NCI-H2227 (cell line): ENCODE results near the gene TNIP1.

Experiments used
- DNase-seq: peaks from one replicate; lab custom pipeline; 2025; ENCODE audit not compliant: unreplicated experiment; lab: John Stamatoyannopoulos, UW

The TNIP1 gene

DNA sequence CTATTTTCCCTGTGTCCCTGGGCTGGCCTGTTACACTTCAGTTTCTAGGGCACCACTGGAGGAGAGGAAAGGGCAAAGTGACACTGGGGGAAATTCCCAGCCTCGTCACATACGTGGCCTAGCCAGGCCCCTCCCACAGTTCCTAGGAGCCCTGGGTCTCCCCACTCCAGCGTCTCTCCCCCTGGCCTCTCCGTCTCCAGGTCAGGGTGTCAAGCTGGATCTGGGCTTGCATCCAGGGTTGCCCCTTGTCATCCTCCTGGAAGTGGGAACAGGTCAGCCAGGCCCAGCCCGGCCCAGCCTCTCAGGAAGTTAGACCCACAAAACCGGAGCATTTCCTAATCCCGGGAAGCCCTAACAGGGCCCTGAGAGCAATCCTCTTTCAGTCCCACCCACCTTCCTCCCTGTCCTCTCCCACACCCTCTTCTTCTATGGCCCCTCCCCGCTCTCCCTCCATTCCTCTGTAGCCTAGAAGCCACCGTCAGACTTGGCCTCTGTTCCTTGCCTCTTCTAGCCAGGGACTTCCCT, 4.7 kb upstream of the TNIP1 start:
- DNase-seq = no peak

DNA sequence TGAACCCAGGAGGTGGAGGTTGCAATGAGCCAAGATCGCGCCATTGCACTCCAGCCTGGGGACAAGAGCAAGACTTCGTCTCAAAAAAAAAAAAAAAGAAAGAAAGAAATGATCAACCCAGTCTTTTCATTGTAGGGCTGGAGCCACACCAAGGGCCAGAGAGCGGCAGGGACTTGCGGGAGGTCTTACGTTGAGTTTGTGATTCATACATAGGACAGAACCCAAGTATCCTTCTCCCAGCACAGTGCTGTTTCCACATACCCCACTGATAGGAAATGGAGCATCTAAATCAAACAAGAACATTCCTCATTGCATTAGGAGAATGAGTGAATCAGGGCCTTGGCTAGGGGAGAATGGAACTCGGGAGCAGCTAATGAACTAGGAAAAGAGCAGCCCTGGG, 3.5 kb upstream of the TNIP1 start:
- no peak for DNase-seq

DNA sequence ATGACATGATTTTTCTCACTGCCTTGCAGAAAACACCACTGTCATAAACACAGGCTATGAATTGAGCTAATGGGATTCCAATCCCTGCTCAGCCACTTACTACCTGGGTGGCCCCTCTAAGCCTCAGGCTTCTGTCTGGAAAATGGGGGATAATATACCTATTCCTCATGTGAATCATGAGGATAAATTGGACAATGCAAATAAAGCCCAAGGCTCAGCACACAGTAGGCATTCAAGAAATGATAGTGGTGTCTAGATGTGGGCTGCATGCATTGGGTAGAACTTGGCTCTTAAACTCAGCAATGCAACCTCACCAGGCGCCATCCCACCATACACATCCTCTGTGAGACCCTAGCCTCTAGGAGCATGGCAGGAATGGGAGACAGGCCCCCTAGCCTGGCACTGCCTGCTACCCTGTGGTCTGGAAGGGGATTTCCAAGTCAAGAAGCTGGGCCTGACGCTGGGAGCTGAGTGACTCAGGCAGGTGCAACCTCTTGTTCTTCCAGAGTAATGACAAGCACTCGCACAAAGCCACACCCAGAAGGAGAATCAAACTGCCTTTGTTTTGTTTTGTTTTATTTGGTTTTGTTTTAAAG, 2.3 kb upstream of the TNIP1 start:
- no peak for DNase-seq

- DNase-seq = peak; percentile 24
Measured at GRCh38 chr5:151082282-151082902, 1.6 kb upstream of the TNIP1 start.

DNA sequence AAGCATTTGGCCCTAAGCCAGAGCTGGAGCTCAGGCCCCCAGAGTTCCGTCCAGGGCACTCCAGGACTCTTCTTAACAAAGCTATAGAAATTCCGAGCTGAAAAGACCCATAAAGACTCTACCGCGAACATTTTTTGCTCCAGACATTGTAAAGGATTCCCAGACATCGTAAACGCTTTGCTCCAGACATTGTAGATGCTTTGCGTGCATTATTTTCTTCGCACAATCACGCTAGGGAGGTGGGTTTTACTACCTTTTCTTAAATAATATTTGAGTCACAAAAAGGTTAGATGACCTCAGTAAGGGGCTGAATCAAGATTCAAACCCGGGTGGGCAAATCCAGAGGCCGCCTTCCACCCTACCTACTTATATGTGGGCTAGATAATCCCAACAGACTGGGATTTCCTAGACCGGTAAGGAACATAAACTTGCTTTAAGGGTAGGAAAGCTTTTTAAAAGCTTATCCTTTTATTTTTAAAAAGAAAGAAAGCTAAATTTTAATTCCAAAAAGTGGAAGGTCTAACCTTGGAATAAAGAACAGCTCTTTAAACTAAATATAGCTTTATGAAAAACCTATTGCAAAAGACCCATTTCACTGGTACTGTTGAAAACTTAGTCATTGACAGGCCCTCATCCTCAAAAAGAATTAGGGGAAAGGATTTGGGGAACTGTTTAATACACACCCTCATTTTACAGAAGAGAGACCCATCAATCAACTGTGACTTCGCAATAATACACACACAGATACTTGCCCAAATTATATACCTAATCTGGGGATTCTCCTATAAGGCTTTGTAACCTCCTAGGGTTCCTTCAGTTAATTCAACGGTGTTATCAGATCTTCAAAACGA, 822 bp upstream of the TNIP1 start:
- no peak for DNase-seq

DNA sequence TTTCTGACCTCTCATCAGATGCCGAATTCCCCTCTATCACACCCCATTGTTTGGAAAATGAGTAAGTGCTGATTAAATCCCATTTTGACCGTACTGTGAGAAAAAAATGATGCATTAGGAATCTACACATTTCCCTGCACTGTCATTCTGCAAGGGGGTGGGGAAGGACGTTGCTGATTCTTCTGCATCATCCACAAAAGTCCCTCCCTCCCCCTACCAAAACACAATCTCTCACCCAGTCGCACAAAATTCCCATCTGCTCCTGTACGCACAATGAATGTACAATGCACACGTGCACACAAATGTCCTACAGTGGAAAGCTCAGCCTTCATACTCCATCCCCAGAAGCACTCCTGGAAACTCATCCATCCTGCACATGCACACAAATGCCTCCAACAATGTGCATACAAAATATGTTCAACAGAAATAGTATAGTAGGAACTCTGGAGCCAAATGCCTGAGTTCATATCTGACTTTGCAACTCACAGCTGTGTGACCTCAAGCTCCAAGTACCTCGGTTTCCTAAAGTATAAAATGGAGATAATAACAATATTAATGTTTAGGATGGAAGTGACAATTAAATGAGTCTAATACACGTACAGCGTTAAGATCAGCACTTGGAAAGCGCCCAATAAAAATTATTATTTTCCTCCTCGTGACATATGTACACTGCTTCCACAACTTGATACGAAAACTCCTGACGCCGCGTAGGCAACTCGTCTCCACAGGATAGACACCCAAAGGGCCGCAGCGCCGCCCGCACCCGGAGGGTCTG, 809 bp downstream of the TNIP1 start:
- DNase-seq = peak; percentile 34

DNA sequence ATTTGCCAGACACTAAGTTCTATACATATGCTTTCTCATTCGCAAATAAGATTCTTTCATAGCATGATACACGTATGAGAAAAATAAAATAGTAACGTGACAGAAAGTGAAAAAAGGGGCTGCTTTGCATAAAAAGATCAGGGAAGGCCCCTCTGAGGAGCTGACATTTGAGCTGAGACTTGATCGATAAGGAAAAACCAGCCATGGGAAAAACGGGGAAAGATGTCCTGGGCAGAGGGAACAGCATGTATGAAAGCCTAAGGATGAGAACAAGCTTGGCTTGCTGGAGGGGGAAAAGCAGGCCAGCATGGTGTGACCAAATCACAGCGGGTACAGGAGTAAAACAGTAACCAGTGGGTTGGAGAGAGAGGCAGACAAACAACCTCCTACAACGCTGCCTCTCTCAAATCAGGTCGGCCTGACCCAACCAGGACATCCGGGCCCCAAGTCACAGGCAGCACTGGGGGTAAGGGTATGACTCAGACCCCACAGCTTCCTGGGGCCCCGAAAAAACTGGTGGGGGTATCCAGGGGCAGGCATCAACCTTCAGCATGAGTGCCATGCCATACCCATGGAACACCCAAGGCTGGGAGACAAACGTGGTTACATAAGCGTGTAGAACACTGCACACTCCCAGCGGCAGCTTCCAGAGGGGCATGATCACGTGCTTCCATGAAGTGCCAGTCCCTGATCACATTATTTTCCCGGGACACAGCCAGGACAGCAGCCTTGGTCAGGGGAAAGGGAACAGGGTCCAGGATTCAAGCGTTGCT, 2.2 kb downstream of the TNIP1 start:
- no peak for DNase-seq

GRCh38 chr5:151077967-151078366, 2.9 kb downstream of the TNIP1 start:
- DNase-seq = no peak

DNA sequence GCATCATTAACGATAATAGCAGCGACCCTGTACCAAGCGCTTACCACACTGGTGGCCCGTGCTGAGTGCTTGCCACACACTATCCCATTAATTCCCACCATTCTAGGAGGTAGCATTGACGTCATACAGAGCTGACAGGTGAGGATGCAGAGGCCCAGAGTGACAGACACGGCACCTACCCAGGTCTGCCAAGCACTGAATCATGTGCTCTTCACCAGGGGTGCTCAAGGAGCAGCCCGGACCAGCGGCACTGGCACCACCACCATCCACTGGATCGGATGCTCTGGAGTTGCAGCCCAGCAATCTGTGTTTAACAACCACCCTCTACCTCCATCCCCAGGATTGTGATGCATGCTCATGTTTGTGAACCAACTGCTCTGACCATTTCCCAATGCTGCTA, 3.4 kb downstream of the TNIP1 start:
- no peak for DNase-seq

DNA sequence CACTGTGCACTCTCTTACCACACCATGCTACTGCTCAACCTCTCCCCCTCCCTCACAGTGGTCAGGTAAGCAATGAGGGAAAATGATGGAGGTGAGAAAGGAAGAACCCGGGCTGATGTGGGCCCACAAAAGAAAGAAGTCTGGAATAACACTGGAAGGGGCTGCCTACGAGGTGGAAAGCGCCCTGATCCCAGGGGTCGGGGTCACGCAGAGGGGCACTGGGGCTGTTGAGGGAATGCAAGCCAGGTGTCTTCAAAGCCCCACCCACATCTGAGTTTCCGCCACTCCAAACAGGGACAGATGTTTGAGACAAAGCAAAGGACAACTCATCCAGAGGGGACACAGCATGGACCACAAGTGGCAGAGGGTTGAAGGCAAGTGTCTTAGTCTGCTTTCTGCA, 4.2 kb downstream of the TNIP1 start:
- no peak for DNase-seq

- no peak for DNase-seq
Measured at GRCh38 chr5:151075698-151076331, 5.0 kb downstream of the TNIP1 start.

GRCh38 chr5:151074557-151074956, 6.3 kb downstream of the TNIP1 start:
- no peak for DNase-seq

- no peak for DNase-seq
Measured at GRCh38 chr5:151073280-151073679, 7.6 kb downstream of the TNIP1 start.

GRCh38 chr5:151072630-151073025, 8.2 kb downstream of the TNIP1 start:
- DNase-seq = no peak

DNA sequence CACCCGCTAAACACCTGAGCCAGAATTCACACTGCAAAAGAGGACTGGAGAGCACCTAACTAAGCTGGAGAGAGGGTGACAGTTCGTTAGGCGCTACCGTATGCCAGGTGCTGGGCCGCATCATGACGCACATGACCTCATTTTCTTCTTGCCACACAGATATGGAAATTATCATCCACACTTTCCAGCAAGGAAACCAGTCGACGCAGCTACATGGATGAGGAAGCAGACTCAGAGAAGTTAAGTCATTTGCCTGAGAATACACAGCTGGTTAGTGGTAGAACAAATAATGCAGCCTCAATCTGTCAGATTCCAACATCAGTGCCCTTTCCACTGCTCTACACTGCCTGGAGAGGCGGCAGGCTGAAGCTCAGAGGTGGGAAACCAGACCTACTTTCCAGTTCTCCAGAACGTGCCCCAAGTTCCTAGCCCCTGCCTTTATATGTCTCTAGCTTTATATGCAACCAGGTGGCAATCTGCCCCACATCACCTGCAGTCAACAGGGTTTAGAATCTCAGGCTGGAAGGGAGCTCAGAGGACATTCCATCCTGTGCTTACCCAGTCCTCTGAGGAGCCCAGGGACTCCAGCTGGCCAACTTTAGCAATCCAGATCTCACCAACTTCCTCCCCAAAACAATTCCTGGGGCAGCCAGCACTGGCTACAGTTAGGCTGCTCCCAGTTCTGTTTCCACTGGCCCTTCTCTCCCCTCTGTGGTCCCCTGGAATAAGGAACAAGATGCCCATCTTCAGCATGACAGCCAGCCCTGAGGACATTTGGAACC, 8.8 kb downstream of the TNIP1 start:
- DNase-seq = no peak

DNA sequence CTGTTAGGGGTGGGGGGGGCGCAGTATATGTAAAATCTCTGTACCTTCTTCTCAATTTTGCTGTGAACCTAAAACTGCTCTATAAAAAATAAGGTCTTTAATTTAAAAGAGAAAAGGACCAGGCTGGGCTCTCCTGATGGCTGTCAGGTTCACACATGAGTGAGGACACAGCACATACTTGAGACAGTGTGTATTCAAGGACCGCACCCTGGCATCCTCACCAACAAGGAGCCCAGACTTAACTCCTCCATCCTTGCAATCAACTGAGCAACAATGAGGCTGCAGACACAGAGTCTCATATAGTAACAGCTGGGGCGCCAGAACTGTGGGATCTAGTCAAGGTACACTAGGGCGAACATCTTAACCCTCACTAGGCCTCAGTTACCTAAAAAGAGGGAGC, 9.8 kb downstream of the TNIP1 start:
- DNase-seq = no peak

- DNase-seq = no peak
Measured at GRCh38 chr5:151070449-151070848, 10.4 kb downstream of the TNIP1 start.

- no peak for DNase-seq
Measured at GRCh38 chr5:151068433-151069197, 12.2 kb downstream of the TNIP1 start.
